NT2/D1 (cell line): Measurements from ENCODE around the gene MLNR.

Source experiments
- YY1 ChIP-seq: IDR thresholded peaks from 2 replicates; pipeline ENCODE4 v1.6.1; 2011; ENCODE audit not compliant: insufficient read length, insufficient read depth
- ZNF274 ChIP-seq: IDR thresholded peaks from 2 replicates; pipeline ENCODE4 v1.6.1; 2011; ENCODE audit warnings: mild to moderate bottlenecking, low read depth, low read length

DNA sequence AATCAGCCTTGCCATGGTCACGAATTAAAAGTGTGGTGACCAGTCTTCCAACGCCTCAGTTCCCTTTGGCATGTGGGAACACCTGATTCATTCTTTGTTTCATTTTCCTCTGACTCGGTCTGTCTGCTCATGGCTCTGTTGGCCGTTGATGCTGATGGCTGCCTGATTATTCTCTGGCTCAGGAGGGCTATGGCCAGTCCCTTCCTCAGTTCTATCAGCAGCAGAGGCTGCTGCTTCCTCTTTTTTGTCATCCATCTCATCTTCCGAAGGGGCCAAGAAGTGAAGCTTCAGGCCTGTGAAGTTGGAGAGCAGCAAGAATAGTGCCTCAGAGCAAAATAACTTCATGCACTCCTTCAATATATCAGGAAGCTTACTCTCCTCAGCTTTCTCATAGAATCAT is 9.5 kb upstream of the MLNR start:
- TF ChIP-seq YY1 = no peak
- no peak for TF ChIP-seq ZNF274
